NCI-H345 treated with DMSO at 0.1 percent for 48 hours (cell line): ENCODE results near the gene SLC35C1.

Experiments
- DNase-seq: peaks from one replicate; lab custom pipeline; 2025; ENCODE audit not compliant: unreplicated experiment; lab: John Stamatoyannopoulos, UW

SLC35C1 gene

GRCh38 chr11:45844822-45845578, 40.1 kb downstream of the SLC35C1 start:
- no peak for DNase-seq

GRCh38 chr11:45846174-45846675, 41.3 kb downstream of the SLC35C1 start:
- no peak for DNase-seq

- DNase-seq = peak; percentile 92
These were observed 42.3 kb downstream of the SLC35C1 start, which contains the start of gene CRY2 for GRCh38 chr11:45846974-45847910. Gene CRY2, plus strand, starts transcription at chr11:45847475. Its CDS starts 16 bp downstream, at chr11:45847491.

- DNase-seq = no peak
These were observed 43.0 kb downstream of the SLC35C1 start for GRCh38 chr11:45847911-45848316.

- no peak for DNase-seq
These were observed 43.7 kb downstream of the SLC35C1 start for GRCh38 chr11:45848654-45849081.

GRCh38 chr11:45850446-45850845, 45.5 kb downstream of the SLC35C1 start:
- no peak for DNase-seq

- no peak for DNase-seq
These were observed 46.3 kb downstream of the SLC35C1 start for GRCh38 chr11:45851228-45851627.

- DNase-seq = no peak
These were observed 47.2 kb downstream of the SLC35C1 start for GRCh38 chr11:45852018-45852711.

- no peak for DNase-seq
These were observed 47.8 kb downstream of the SLC35C1 start for GRCh38 chr11:45852712-45853101.

GRCh38 chr11:45853332-45854219, 48.6 kb downstream of the SLC35C1 start:
- DNase-seq = no peak

- DNase-seq = no peak
These were observed 50.4 kb downstream of the SLC35C1 start for GRCh38 chr11:45855308-45855707.

- DNase-seq = no peak
These were observed 51.1 kb downstream of the SLC35C1 start for GRCh38 chr11:45856044-45856468.

- DNase-seq = no peak
These were observed 53.1 kb downstream of the SLC35C1 start for GRCh38 chr11:45857961-45858474.

GRCh38 chr11:45858751-45859398, 53.9 kb downstream of the SLC35C1 start:
- no peak for DNase-seq

GRCh38 chr11:45859661-45860140, 54.8 kb downstream of the SLC35C1 start:
- DNase-seq = no peak

- DNase-seq = no peak
These were observed 55.4 kb downstream of the SLC35C1 start for GRCh38 chr11:45860348-45860747.

- no peak for DNase-seq
These were observed 56.0 kb downstream of the SLC35C1 start for GRCh38 chr11:45860764-45861510.
